Colonic mucosa (tissue), 4 donors: ENCODE results near the gene CP. TPM values are rescaled to one million over a fixed set of nuclear protein-coding genes. Genes with fewer than 3 reads are reported as not detected.
A peak's percentile ranks its signal among the peaks of the same experiment; 100 is the strongest.
"Not testable (repeated sequence)": the region's sequence is repeated elsewhere in the genome, so short reads cannot be mapped to it uniquely, and the experiment has no call there.

Source experiments
- DNase-seq: peaks from one replicate; pipeline ENCODE4 v3.0.0-alpha.2; 2020
- H3K27ac ChIP-seq: fragments of 200-600 bp; one replicate; pipeline ENCODE4 v1.8.0; 2021
- H3K27me3 ChIP-seq: fragments of 200-600 bp; one replicate; pipeline ENCODE4 v1.8.0; 2021
- H3K36me3 ChIP-seq: fragments of 200-600 bp; one replicate; pipeline ENCODE4 v1.8.0; 2021
- H3K4me1 ChIP-seq: fragments of 200-600 bp; one replicate; pipeline ENCODE4 v1.8.0; 2021; ENCODE audit warnings: mild to moderate bottlenecking
- H3K4me3 ChIP-seq: fragments of 200-600 bp; one replicate; pipeline ENCODE4 v1.8.0; 2021
- H3K9ac ChIP-seq, 2 donors: one replicate each; pipeline ENCODE4 v1.7.0; 2013; ENCODE audit warnings: control low read depth in 2 of 2, low read depth in 2 of 2, low read length in 2 of 2
- H3K9me3 ChIP-seq: fragments of 200-600 bp; one replicate; pipeline ENCODE4 v1.8.0; 2021
- intact Hi-C: fragments of 100-400 bp; cut with DNase I; formaldehyde crosslinking; loops from one replicate; pipeline ENCODE4 v1.14.1; 2022
- total RNA-seq, 2 donors: library from RNA; stranded (reverse); fragmentation: NEBNext Ultra II Directional in 1 of 2; extraction: Animal tissue kit (Norgen Biotek cat#: 25700) in 1 of 2; gene quantifications; one replicate each; pipeline ENCODE4 v1.2.1, GENCODE V29; 2021
- TF ChIP-seq, protein P1 (sequence below): fragments of 200-600 bp; IDR thresholded peaks from one replicate; pipeline ENCODE4 v1.8.0; 2022; ENCODE audit warnings: antibody characterized with exemption, mild to moderate bottlenecking
- donor health status: healthy.
- donor health status: DM: no; HTN: no; CAD: no.
- donor health status: DM: no; HTN: no; CAD: no.

The CP gene
- total RNA-seq, 2 donors from 2014 or later = 5.6 to 7.1 TPM

DNA sequence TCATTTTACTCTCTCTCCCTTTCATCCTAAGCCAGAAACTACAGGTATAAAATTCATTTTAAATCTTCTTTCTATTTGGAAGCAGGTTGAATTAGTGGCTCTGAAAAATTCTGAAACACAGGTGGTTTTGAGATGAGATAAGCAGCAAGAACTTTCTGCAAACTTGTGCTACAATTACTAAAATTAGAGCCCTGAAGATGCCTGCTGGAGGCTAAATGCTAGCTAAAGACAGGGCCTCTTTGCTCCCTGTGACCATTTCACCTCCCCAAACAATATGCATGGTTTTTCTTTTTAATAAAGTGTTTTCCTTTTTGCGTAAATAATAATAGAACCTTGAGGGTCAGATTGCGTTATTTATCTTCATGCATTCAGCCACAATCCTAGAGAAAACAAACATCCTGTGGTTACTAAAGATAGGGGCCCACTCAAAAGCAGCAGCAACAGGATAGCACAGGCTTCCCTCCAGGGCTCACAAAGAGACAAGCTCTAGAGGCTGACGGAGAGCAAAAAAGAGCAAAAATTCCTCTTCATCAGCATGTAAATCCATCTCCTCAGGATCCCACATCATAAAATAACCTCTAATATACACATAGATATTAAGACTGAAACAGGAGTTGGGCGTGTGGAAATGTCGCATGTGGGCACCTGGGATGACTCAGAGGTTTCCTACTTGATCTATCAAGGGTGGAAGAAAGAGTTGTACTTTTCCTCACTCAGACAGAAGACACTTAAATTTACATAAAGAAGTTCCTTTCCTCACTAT lies 26.5 kb upstream of the CP start:
- H3K27ac ChIP-seq = no peak overlapping the region
- H3K9me3 ChIP-seq = no peaks in the 10 kb centered on the region
- no peak overlapping the region for H3K9ac ChIP-seq
- H3K36me3 ChIP-seq = no peaks in the 10 kb centered on the region
- TF ChIP-seq, protein P1, sequence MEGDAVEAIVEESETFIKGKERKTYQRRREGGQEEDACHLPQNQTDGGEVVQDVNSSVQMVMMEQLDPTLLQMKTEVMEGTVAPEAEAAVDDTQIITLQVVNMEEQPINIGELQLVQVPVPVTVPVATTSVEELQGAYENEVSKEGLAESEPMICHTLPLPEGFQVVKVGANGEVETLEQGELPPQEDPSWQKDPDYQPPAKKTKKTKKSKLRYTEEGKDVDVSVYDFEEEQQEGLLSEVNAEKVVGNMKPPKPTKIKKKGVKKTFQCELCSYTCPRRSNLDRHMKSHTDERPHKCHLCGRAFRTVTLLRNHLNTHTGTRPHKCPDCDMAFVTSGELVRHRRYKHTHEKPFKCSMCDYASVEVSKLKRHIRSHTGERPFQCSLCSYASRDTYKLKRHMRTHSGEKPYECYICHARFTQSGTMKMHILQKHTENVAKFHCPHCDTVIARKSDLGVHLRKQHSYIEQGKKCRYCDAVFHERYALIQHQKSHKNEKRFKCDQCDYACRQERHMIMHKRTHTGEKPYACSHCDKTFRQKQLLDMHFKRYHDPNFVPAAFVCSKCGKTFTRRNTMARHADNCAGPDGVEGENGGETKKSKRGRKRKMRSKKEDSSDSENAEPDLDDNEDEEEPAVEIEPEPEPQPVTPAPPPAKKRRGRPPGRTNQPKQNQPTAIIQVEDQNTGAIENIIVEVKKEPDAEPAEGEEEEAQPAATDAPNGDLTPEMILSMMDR = no peak
- H3K4me3 ChIP-seq = no peak overlapping the region
- H3K27me3 ChIP-seq = no peaks in the 10 kb centered on the region
- no peak for DNase-seq
- intact Hi-C loops = no loop called here
- H3K4me1 ChIP-seq = peaks cover 4% of the 10 kb centered on the region

DNA sequence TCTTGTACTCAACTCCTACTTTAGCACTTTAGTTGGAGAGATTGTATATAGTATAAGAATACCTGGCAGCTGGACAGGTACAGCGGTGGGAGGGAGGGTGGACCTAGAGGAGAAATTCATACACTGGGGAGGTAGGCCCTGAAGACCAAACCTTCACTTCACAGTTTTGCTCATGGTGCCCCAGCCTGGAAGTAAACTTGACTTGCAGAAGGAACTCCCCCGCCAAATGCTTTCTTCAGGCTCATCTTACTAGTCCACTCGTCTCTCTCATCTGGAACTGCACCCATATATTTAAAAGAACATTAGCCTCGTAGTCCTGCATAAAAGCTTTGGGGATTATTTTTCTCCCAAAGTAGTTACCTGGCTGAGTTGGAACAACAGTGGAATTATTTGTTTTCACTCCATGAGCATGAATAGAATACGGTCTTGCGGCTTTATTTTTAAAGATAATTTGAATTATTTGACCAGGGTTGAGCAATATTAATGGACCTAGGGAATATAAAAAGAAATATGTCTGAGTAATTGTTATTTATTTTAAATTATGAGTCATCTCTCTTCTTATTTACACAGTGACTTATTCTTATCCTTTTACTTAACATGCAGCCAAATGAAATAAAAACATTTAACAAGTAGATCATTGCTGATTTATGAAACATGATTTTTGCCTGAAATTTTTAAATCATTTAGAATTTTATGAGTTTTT lies 25.5 kb upstream of the CP start:
- peaks cover 4% of the 10 kb centered on the region for H3K4me1 ChIP-seq
- H3K27me3 ChIP-seq = no peaks in the 10 kb centered on the region
- TF ChIP-seq, protein P1 = no peak
- no peak for DNase-seq
- intact Hi-C loops = no loop called here
- no peak overlapping the region for H3K27ac ChIP-seq
- no peak overlapping the region for H3K9ac ChIP-seq
- H3K9me3 ChIP-seq = no peaks in the 10 kb centered on the region
- H3K36me3 ChIP-seq = no peaks in the 10 kb centered on the region
- H3K4me3 ChIP-seq = no peak overlapping the region

DNA sequence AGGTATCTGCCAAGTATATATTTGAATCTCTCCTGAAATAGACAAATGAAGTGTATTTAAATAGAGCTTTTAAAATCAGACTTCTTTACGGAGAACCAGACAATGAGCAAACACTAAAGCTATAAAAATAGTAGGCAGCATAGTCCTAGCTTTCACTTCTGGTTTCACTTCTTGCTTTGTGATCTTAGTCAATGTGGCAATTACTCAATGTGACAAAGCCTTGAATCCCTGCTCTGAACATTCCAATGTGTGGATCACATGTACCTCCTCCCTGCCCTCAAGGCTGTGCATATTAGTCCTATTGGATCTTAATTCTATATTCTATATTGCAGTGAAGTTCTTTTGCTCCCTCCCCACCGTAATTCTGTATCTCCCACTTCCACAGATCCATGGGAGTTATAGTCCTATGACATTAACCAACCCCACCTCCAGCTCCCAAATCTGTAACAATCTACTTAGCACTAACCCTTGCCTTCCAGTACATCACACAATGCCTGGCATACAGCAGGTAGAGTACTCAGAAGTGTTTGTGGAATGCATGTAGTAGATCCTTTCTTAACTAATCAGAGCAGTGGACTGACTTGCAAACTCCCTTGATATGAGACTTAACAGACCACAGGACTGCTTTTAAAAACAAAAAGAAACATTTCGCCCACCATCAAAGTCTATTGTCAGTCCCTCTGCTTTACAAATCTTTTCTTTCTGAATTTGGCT lies 24.3 kb upstream of the CP start:
- Histone ChIP-seq H3K36me3 (no peaks in the 10 kb centered on the region), H3K27ac (peak overlapping the region; percentile 20), H3K9ac (no peak overlapping the region), H3K4me3 (no peak overlapping the region), H3K4me1 (peaks cover 4% of the 10 kb centered on the region), H3K9me3 (no peaks in the 10 kb centered on the region), H3K27me3 (no peaks in the 10 kb centered on the region)
- intact Hi-C loops = no loop called here
- DNase-seq = no peak
- TF ChIP-seq, protein P1 = no peak

DNA sequence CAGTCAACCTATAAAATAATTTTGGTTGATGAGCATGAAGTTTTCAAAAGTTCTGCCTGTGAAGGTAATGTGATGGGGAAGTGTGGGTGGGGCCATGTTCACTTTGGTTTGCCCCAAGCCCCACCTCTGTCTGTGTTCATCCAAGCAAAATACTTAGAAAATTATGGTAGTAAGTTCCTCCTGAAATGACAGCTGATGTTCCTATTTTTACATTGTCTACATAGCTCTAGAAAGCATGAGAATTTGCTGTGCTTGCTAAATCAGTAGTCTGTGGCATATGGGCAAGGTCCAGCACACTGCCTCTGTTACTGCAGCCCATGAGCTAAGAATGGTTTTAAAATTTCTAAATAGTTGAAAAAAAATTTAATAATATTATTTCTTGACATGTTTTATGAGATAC lies 21.9 kb upstream of the CP start:
- no peak for DNase-seq
- Histone ChIP-seq H3K27ac (no peak overlapping the region), H3K4me1 (peaks cover 4% of the 10 kb centered on the region), H3K36me3 (no peaks in the 10 kb centered on the region), H3K9me3 (no peaks in the 10 kb centered on the region), H3K9ac (no peak overlapping the region), H3K27me3 (no peaks in the 10 kb centered on the region), H3K4me3 (no peak overlapping the region)
- intact Hi-C loops = no loop called here
- TF ChIP-seq, protein P1 = no peak

DNA sequence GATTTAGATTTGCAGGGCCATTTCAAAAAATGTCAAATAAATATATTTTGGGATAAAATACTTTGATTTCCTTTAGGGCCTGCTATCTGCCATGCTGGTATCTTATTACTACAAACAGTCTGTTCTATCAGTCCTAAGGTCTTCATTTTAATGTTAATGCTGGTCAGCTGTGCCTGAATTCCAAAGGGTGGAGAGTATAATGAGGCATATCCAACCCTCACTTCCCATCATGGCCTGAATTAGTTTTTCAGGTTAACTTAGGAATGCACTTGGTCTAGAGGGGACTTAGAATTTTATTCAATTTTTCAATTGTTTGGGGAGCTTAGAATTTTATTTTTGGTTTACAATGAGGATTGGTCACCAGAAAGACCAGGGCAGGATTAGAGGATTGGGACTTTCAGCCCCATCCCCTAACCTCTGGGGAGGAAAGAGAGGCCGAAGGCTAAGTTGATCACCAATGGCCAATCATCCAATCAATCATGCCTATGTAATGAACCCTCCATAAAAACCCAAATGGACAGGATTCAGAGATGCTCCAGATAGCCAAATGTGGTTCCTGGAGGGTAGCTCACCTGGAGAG lies 17.8 kb upstream of the CP start:
- H3K4me3 ChIP-seq = no peak overlapping the region
- H3K4me1 ChIP-seq = no peaks in the 10 kb centered on the region
- TF ChIP-seq, protein P1 = no peak
- H3K9me3 ChIP-seq = no peaks in the 10 kb centered on the region
- no peaks in the 10 kb centered on the region for H3K36me3 ChIP-seq
- no peak overlapping the region for H3K27ac ChIP-seq
- H3K27me3 ChIP-seq = no peaks in the 10 kb centered on the region
- no peak for DNase-seq
- H3K9ac ChIP-seq = no peak overlapping the region
- intact Hi-C loops = no loop called here

DNA sequence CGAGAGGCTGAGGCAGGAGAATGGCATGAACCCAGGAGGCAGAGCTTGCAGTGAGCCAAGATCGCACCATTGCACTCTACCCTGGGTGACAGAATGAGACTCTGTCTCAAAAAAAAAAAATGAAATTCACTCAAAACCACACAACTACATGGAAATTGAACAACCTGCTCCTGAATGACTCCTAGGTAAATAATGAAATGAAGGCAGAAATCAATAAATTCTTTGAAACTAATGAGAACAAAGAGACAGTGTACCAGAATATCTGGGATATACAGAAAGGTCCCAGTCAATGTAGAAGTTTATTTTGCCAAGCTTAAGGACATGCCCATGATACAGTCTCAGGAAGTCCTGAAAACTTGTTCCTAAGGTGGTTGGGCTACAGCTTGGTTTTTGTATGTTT lies 16.6 kb upstream of the CP start:
- H3K27ac ChIP-seq, H3K4me3 ChIP-seq, H3K9me3 ChIP-seq, H3K36me3 ChIP-seq, DNase-seq, H3K9ac ChIP-seq, intact Hi-C loops, H3K27me3 ChIP-seq, H3K4me1 ChIP-seq: not testable (repeated sequence)
